Pancreas (tissue), 10 donors: ENCODE measurements around the gene ACKR2. TPM values are rescaled to one million over a fixed set of nuclear protein-coding genes. Genes with fewer than 3 reads are reported as not detected.
A peak's percentile ranks its signal among the peaks of the same experiment; 100 is the strongest.

Experiments used
- ATAC-seq, 4 donors: fragments of 200-7000 bp; cut with Tn5 transposase; one replicate each; pipeline versions ENCODE4 v1.8.0 to v1.9.1; 2020; ENCODE audit warnings: mild to moderate bottlenecking in 4 of 4, moderate library complexity in 4 of 4
- DNase-seq, 6 donors: peaks; one replicate each; pipeline ENCODE4 v3.0.0-alpha.2; 2020
- FAIRE-seq: peaks from 2 replicates; lab custom pipeline; 2012; peaks lifted over from hg19 to GRCh38; lab: Jason Lieb, UNC
- H3K27ac ChIP-seq, 4 donors: fragments of 200-600 bp; sonication (generic); 1 replicate in 3 of 4; 2 replicates in 1 of 4; pipeline versions ENCODE4 v1.5.0 to v1.8.0; 2020
- H3K27me3 ChIP-seq, 4 donors: fragments of 200-600 bp; one replicate each; pipeline ENCODE4 v1.8.0; 2021
- H3K36me3 ChIP-seq, 3 donors: fragments of 200-600 bp; sonication (generic) in 1 of 3; one replicate each; pipeline versions ENCODE4 v1.5.0 to v1.8.0; 2020 to 2021
- H3K4me1 ChIP-seq, 3 donors: fragments of 200-600 bp; one replicate each; pipeline ENCODE4 v1.8.0; 2021
- H3K4me3 ChIP-seq, 4 donors: fragments of 200-600 bp; sonication (generic) in 2 of 4; one replicate each; pipeline versions ENCODE4 v1.5.0 to v1.8.0; 2020 to 2021
- H3K9me3 ChIP-seq, 4 donors: fragments of 200-600 bp; one replicate each; pipeline ENCODE4 v1.8.0; 2021
- CTCF ChIP-seq, 4 donors: fragments of 200-600 bp; sonication (generic) in 3 of 4; IDR thresholded peaks; one replicate each; pipeline versions ENCODE4 v1.5.0 to v1.8.0; 2021; ENCODE audit warnings: antibody characterized with exemption in 4 of 4
- WGBS, 2 donors: extraction: QIAGEN DNeasy Blood & Tissue Kit; methylation state at CpG; one replicate each; pipeline ENCODE4 v1.1.7; 2013; 5-methylcytosine and 5-hydroxymethylcytosine counted together
- intact Hi-C, 3 donors: fragments of 100-400 bp; cut with DNase I; formaldehyde crosslinking; loops; one replicate each; pipeline versions ENCODE4 v1.11.1 to v1.14.2; 2022
- polyA plus RNA-seq, 2 donors: library from polyadenylated mRNA; stranded (reverse); fragments of 200-250 nt; gene quantifications; one replicate each; pipeline ENCODE4 v1.2.3, GENCODE V29; 2013
- total RNA-seq, 6 donors: library from RNA; stranded (reverse); fragmentation: NEBNext Ultra II Directional in 4 of 6; extraction: Animal tissue kit (Norgen Biotek cat#: 25700) in 4 of 6; gene quantifications; one replicate each; pipeline versions ENCODE4 v1.2.1 to v1.2.4, GENCODE V29; 2021 to 2023
- donor health status: healthy with polysubstance abuse.
- donor health status: DM: no; HTN: no; CAD: no; lungs with moderate emphysema.
- donor health status: DM: no; HTN: no; CAD: no.
- donor health status: control.
- donor health status: control.
- donor health status: Bipolar disorder and iron deficiency.
- donor health status: DM: yes; HTN: yes; CAD: no.
- donor health status: DM: no; HTN: no; CAD: no.
- donor health status: DM: no; HTN: no; CAD: no.
- donor health status: DM: yes; HTN: yes; CAD: no.

Gene ACKR2
- total and polyA plus RNA-seq, 8 donors: 0.09 to 1.7 (median 0.84) TPM

DNA sequence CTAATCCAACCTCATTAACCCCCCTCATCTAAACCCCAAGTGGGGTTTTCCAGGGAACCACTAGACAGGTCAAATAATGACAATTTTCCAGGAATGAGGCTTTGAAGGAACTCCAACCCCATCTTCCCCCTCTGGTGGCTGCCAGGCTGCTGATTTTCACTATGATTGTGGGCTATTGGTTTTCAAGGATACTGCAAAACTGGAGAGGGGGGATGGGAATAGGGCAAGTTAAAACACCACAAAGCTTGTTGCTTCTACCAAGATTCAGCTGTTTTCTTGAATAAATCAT is 86.3 kb downstream of the ACKR2 start:
- Histone ChIP-seq H3K9me3 (no peaks in the 10 kb centered on the region), H3K4me3 (no peak overlapping the region), H3K27ac (no peak overlapping the region), H3K27me3 (no peaks in the 10 kb centered on the region), H3K36me3 (no peaks in the 10 kb centered on the region), H3K4me1 (no peaks in the 10 kb centered on the region)
- no peak for TF ChIP-seq CTCF (IDR thresholded peaks at IDR 0.05)
- DNase-seq (no peak), ATAC-seq (peak in 1 of 4 donors; percentile 18), FAIRE-seq (no peak)
- intact Hi-C loops: no loop called here

DNA sequence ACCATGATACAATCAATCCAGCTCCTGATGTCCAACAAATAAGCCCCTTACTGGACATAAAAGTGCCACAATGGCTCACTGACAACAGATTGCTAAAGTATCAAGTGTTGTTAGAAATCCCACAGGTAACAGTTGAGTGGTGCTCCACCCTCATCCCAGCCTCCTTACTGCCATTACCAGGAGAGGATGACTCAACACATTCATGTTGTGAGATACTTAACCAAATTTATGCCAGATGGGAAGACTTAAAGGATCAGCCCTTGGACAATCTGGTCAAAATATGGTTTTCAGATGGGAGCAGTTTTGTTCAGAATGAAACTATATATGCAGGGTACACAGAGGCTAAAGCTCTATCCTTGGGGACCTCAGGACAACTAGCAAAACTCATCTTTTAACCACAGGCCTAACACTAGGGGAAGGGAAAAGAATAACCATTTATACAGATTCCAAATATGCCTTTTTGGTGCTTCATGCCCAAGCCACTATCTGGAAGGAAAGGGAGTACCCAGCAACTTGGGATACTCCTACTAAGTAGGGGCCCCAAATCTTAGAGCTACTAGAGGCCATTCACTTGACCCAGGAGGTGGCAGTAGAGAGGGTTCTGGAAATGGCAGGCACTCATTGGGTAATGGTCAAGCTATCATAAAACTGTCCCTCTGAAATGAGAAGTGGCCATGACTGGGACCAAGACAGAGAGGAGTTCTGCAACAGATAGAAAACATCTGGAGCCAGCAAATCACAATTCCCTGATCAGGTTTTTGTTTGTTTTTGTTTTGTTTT is 89.8 kb downstream of the ACKR2 start:
- H3K27ac ChIP-seq: no peak overlapping the region
- intact Hi-C loops: no loop called here
- FAIRE-seq (no peak), ATAC-seq (no peak), DNase-seq (no peak)
- no peaks in the 10 kb centered on the region for H3K4me1 ChIP-seq
- no peaks in the 10 kb centered on the region for H3K9me3 ChIP-seq
- TF ChIP-seq CTCF (IDR thresholded peaks at IDR 0.05): no peak
- no peaks in the 10 kb centered on the region for H3K27me3 ChIP-seq
- no peaks in the 10 kb centered on the region for H3K36me3 ChIP-seq
- no peak overlapping the region for H3K4me3 ChIP-seq

- FAIRE-seq (no peak), ATAC-seq (no peak), DNase-seq (no peak)
- H3K4me3 ChIP-seq: no peak overlapping the region
- H3K4me1 ChIP-seq: peaks cover 0 to 1% (median 0%) of the 10 kb centered on the region in 3 donors
- 76 to 83% methylated on average over 8 of the region's 8 CpGs for WGBS, 2 donors
- H3K27ac ChIP-seq: no peak overlapping the region
- H3K36me3 ChIP-seq: no peaks in the 10 kb centered on the region
- no peaks in the 10 kb centered on the region for H3K9me3 ChIP-seq
- no peak for TF ChIP-seq CTCF (IDR thresholded peaks at IDR 0.05)
- intact Hi-C loops: no loop called here
- no peaks in the 10 kb centered on the region for H3K27me3 ChIP-seq
Measured at GRCh38 chr3:42900226-42901072, 91.2 kb downstream of the ACKR2 start.

DNA sequence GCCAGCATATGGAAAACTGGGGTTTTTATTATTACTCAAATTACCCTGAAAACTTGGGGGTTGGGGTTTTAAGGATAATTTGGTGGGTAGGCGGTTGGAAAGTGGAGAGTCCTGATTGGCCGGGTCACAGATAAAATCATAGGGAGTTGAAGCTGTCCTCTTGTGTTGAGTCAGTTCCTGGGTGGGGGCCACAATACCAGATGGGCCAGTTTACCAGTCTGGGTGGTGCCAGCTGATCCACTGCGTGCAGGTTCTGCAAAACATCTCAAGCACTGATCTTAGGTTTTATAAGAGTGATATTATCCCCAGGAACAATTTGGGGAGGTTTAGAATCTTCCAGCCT is 91.8 kb downstream of the ACKR2 start:
- H3K27ac ChIP-seq: no peak overlapping the region
- no peak overlapping the region for H3K4me3 ChIP-seq
- WGBS, 2 donors: 74 to 81% methylated on average over 3 of the region's 3 CpGs
- no peaks in the 10 kb centered on the region for H3K27me3 ChIP-seq
- H3K9me3 ChIP-seq: no peaks in the 10 kb centered on the region
- DNase-seq (no peak), ATAC-seq (no peak), FAIRE-seq (no peak)
- no peak for TF ChIP-seq CTCF (IDR thresholded peaks at IDR 0.05)
- H3K4me1 ChIP-seq: peaks cover 0 to 4% (median 0%) of the 10 kb centered on the region in 3 donors
- no peaks in the 10 kb centered on the region for H3K36me3 ChIP-seq
- intact Hi-C loops: no loop called here

GRCh38 chr3:42902257-42902656 is 93.0 kb downstream of the ACKR2 start:
- no peak for DNase-seq
- Histone ChIP-seq H3K36me3 (no peaks in the 10 kb centered on the region), H3K4me1 (peaks cover 0 to 4% (median 0%) of the 10 kb centered on the region in 3 donors), H3K4me3 (no peak overlapping the region), H3K27ac (no peak overlapping the region), H3K9me3 (no peaks in the 10 kb centered on the region), H3K27me3 (no peaks in the 10 kb centered on the region)
- intact Hi-C loops: no loop called here
- FAIRE-seq: no peak
- no peak for TF ChIP-seq CTCF (IDR thresholded peaks at IDR 0.05)
- no peak for ATAC-seq
- WGBS, 2 donors: 72 to 81% methylated on average over 2 of the region's 2 CpGs
